Neural crest cell (in vitro differentiated cells): Measurements from ENCODE around the gene ZSCAN9. TPM values are rescaled to one million over a fixed set of nuclear protein-coding genes. Genes with fewer than 3 reads are reported as not detected.

ENCODE experiments used
- DNase-seq: peaks from one replicate; pipeline ENCODE4 v3.0.0; 2021; ENCODE audit warnings: low read depth, mixed read lengths, low spot score
- H3K27ac Mint-ChIP-seq: one replicate; pipeline ENCODE4 v1.8.0; 2021; ENCODE audit warnings: mild to moderate bottlenecking, mixed read lengths; ENCODE audit not compliant: unreplicated experiment
- H3K27me3 Mint-ChIP-seq: 2 replicates; pipeline ENCODE4 v1.8.0; 2021; ENCODE audit warnings: low read depth, mild to moderate bottlenecking, mixed read lengths
- H3K36me3 Mint-ChIP-seq: 2 replicates; pipeline ENCODE4 v1.8.0; 2021; ENCODE audit warnings: low read depth, mild to moderate bottlenecking, mixed read lengths
- H3K4me1 Mint-ChIP-seq: 2 replicates; pipeline ENCODE4 v1.8.0; 2021; ENCODE audit warnings: mixed read lengths
- H3K4me3 Mint-ChIP-seq: one replicate; pipeline ENCODE4 v1.8.0; 2021; ENCODE audit warnings: mild to moderate bottlenecking, mixed read lengths
- H3K9me3 Mint-ChIP-seq: 2 replicates; pipeline ENCODE4 v1.8.0; 2021; ENCODE audit warnings: mixed read lengths
- total RNA-seq: library from RNA; stranded (reverse); gene quantifications from 2 replicates; pipeline ENCODE4 v1.2.1, GENCODE V29; 2021
- TF ChIP-seq, protein P1 (sequence below): fragments of 200-600 bp; sonication (generic); conservative IDR thresholded peaks from 2 replicates; pipeline ENCODE4 v1.5.0; 2021; ENCODE audit warnings: antibody characterized with exemption, mild to moderate bottlenecking

ZSCAN9 gene
- total RNA-seq, 1 donor from 2014 or later = 31.4 TPM

DNA sequence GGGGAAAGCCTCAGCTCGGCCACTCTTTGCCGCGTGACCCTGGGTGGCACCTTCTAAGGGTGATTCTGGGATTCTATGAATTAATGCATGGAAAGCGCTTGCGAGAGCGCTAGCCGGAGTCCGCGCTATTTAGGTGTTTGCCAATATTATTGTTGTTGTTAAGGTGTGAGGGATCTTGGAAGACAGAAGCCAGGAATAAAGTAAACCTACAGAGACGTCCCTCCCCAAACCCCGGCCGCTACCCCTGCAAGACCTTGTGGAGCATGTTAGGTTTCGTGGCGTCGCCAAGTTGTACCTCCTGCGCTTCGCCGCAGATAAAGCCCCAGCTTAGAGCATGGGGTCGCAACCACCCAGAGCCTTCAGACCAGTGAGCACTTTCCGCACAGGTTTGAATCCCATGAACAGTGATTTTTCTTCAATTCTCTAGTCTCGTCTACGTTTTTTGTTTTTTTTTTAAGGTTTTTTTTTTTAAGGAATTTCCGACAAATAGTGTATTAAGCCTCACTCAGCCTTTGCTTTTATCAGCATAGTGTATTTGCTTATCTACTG, 16.9 kb upstream of the ZSCAN9 start:
- TF ChIP-seq, protein P1, sequence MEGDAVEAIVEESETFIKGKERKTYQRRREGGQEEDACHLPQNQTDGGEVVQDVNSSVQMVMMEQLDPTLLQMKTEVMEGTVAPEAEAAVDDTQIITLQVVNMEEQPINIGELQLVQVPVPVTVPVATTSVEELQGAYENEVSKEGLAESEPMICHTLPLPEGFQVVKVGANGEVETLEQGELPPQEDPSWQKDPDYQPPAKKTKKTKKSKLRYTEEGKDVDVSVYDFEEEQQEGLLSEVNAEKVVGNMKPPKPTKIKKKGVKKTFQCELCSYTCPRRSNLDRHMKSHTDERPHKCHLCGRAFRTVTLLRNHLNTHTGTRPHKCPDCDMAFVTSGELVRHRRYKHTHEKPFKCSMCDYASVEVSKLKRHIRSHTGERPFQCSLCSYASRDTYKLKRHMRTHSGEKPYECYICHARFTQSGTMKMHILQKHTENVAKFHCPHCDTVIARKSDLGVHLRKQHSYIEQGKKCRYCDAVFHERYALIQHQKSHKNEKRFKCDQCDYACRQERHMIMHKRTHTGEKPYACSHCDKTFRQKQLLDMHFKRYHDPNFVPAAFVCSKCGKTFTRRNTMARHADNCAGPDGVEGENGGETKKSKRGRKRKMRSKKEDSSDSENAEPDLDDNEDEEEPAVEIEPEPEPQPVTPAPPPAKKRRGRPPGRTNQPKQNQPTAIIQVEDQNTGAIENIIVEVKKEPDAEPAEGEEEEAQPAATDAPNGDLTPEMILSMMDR = no peak
- peaks cover 18% of the 10 kb centered on the region for H3K4me1 Mint-ChIP-seq
- H3K27ac Mint-ChIP-seq = no peak overlapping the region
- peaks cover 5% of the 10 kb centered on the region for H3K36me3 Mint-ChIP-seq
- DNase-seq = no peak
- no peaks in the 10 kb centered on the region for H3K9me3 Mint-ChIP-seq
- peak overlapping the region; percentile 83 for H3K4me3 Mint-ChIP-seq
- peaks cover 98% of the 10 kb centered on the region for H3K27me3 Mint-ChIP-seq

- H3K27me3 Mint-ChIP-seq = peaks cover 97% of the 10 kb centered on the region
- peaks cover 5% of the 10 kb centered on the region for H3K36me3 Mint-ChIP-seq
- peaks cover 18% of the 10 kb centered on the region for H3K4me1 Mint-ChIP-seq
- no peak overlapping the region for H3K4me3 Mint-ChIP-seq
- no peak for DNase-seq
- H3K9me3 Mint-ChIP-seq = no peaks in the 10 kb centered on the region
- no peak overlapping the region for H3K27ac Mint-ChIP-seq
- TF ChIP-seq, protein P1 = no peak
Observed at GRCh38 chr6:28209753-28210535, 15.1 kb upstream of the ZSCAN9 start.

DNA sequence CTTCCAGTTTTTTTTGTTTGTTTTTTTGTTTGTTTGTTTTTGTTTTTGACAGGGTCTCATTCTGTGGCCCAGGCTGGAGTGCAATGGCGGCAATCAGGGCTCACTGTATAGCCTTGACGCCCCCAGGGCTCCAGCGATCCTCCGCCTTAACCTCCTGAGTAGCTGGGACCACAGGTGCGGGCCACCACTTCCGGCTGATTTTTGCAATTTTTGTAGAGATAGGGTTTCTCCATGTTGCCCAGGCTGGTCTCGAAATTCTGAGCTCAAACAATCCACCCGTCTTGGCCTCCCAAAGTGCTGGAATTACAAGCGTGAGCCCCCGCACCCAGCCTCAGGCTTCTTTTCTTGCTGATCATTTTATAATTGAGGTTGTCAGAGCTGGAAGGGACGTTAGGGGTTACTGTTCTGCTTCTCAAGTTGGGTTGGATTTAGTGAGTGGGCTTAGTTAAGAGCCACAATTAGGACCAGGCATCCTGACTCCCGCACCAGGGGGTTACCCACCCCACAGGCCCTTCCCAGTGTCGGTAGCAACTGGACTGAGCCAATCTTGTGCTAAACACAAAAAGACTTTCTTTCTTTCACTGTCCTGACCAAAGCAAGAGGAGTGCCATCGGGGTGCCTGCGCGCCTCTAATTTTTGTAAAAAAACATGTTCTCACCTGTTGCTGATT, 13.1 kb upstream of the ZSCAN9 start:
- H3K27ac Mint-ChIP-seq = no peak overlapping the region
- no peaks in the 10 kb centered on the region for H3K9me3 Mint-ChIP-seq
- TF ChIP-seq, protein P1 = no peak
- H3K4me3 Mint-ChIP-seq = peak overlapping the region; percentile 19
- H3K27me3 Mint-ChIP-seq = peaks cover 97% of the 10 kb centered on the region
- peaks cover 18% of the 10 kb centered on the region for H3K4me1 Mint-ChIP-seq
- H3K36me3 Mint-ChIP-seq = no peaks in the 10 kb centered on the region
- no peak for DNase-seq

DNA sequence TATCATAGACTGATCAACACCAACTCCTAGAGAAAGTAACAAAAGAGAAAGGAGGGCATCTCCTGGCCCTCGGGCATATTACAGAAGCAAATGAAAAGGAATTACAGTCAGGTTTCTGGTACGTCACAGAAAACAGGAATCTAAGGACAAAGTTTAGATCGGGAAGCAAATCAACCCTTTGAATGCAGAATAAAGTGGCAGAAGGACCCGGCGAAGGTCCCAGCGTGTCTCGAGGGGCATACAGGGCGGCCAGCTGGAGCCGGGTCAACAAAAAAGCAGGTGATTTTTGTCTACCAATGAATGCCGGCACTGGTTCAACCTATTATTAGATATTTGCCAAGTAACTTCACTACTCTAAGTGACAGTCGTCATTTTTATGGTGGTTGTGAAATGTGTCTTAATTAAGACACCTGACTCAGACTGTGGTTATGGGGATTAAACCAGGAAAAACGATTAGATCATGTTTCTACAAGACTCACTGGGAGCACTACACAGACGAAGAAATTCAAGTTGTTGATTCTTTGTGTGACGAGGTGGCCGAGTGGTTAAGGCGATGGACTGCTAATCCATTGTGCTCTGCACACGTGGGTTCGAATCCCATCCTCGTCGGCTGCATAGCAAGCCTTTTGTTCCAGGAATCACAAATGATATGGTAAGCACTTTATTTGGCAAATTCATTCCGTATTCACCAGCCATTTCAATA, 12.4 kb upstream of the ZSCAN9 start:
- peaks cover 12% of the 10 kb centered on the region for H3K4me1 Mint-ChIP-seq
- peak; percentile 28 for DNase-seq
- TF ChIP-seq, protein P1 = no peak
- H3K36me3 Mint-ChIP-seq = no peaks in the 10 kb centered on the region
- peaks cover 97% of the 10 kb centered on the region for H3K27me3 Mint-ChIP-seq
- no peak overlapping the region for H3K27ac Mint-ChIP-seq
- no peaks in the 10 kb centered on the region for H3K9me3 Mint-ChIP-seq
- H3K4me3 Mint-ChIP-seq = peak overlapping the region; percentile 19

DNA sequence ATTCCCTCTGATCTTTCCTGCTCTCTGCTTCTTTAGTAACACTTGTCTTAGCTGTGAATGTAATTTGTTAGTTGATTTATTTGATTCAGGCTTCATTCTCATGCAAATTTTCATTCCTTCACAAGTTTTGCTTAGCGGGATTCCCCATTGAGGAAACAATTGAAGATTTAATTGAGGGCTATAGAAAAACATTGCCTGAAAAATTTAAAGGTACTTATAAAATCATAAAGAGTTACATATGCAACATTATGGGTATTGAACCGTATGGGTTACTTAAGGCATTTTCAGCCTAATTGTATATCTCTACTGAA, 11.9 kb upstream of the ZSCAN9 start:
- Mint-ChIP-seq H3K36me3 (no peaks in the 10 kb centered on the region), H3K27me3 (peaks cover 97% of the 10 kb centered on the region), H3K4me3 (no peak overlapping the region), H3K4me1 (peaks cover 7% of the 10 kb centered on the region), H3K9me3 (no peaks in the 10 kb centered on the region), H3K27ac (no peak overlapping the region)
- no peak for DNase-seq
- TF ChIP-seq, protein P1 = no peak
